ENCODE results near the gene RPL3.

The RPL3 gene

GRCh38 chr22:39316440-39317083 is 2.9 kb downstream of the RPL3 start:
- peak; percentile 85 for DNase-seq

DNA sequence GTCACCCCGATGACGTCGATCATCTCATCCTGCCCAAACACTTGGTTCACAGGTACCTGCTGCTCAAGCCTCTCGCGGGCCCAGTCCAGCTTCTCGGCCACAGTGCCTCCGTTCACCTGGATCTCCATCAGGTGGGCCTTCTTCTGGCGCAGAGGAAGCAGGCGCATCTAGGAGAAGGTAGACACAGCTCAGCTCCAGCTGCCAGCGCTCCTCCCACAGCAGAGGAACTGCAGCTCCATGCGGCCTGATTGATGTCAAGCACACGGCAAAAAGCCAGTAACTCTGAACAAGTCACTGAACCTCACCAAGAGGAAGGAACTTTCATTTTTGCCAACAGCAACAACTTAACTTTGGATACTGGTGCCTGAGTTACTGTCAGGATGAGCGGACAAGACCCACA is 4.0 kb downstream of the RPL3 start:
- no peak for DNase-seq

DNA sequence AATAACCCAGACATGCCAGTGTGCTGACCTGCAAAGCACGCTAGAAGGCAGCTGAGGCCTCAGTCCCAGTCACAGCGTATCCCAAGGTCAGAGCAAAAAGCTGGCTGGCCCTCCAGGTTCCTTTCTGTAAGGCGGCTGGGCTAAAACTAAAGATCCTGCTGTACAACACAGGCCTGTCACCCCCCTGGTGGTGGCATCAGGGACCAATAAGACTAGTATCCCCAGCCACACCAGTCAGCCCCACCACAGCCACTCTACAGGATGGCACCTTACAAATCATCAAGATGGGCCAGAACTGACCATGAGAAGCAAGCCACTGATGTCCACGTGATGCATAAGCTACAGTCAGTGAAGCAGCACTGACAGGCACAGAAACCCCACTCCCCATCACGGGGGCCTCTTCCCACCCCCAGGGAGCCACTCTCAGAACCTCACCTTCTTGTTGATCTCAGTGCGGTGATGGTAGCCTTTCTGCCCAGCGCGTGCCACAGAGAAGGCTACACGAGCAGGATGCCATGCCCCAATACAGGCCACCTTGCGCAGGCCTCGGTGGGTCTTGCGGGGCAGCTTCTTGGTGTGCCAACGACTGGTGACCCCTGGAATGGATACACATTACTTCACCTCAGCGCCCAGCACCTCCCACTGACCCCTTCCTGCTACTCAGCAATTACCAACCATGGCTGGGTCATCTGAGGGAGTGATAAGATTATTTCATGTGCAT is 5.0 kb downstream of the RPL3 start:
- DNase-seq, result no peak

- no peak for DNase-seq
Observed at GRCh38 chr22:39313258-39314001, 6.0 kb downstream of the RPL3 start.

- DNase-seq, result no peak
Observed at GRCh38 chr22:39312410-39312809, 7.0 kb downstream of the RPL3 start.

DNA sequence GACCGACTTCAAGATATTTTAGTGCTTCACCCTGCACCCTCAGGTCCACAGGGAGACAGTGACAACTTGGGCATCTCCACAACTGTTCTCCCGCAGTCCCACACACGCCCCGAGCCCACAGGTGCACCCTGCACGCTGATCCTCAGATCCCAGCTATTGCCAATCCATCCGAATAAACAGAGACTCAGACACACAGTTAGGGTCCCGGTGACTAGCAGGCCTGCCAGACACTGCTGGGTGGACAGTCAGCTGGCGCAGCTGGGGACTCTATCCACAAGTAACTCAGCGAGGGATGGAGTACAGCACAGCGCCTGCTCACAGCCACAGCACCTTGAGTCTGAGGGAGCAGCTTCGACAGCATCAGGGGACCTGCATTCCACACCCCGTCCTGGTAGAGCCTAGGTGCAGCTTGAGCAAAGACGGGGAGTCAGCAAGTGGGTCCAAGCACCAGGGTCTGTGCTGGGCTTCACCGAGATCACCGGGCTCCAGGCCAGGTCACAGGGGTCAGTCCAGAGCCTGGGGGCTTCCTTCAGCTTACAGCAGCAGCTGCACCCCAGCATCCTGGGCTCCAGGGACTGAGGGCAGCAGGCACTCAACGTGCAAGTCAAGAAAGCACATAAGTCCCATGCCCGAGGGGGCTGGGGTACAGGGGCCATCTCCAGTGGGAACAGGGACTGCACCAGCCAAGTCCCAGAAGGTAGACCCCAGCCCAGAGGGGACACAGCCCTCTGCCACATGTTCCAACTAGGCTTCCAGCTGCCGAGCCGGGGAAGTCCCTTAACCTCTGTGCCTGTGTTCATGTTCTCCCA is 7.6 kb downstream of the RPL3 start:
- DNase-seq, result peak; percentile 60

- no peak for DNase-seq
Observed at GRCh38 chr22:39309881-39310714, 9.3 kb downstream of the RPL3 start.

DNA sequence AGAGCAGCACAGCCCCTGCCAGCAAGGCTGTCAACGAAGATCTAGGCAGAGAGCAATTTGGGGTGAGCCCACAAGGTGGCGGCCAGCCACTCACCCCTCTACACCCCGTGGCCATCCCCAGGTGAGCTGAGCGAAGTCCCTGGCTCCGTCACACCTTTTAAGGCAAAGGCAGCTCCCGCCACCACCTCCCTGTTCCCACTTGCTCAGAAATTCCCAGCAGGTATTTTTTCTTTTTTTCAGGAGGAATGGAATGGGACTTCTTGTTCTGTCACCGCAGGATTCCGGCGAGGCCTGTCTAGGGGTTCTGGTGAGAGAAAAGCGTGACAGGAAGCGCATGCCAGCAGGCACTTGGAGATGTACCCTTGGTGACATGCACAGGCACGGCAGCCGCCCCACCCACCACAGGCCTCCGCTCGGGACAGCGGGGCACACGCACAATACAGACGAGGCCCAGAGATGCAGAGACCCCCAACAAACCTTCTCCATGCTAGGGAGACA is 10.0 kb downstream of the RPL3 start:
- DNase-seq, result no peak

GRCh38 chr22:39308614-39309363 is 10.6 kb downstream of the RPL3 start:
- DNase-seq, result no peak

DNA sequence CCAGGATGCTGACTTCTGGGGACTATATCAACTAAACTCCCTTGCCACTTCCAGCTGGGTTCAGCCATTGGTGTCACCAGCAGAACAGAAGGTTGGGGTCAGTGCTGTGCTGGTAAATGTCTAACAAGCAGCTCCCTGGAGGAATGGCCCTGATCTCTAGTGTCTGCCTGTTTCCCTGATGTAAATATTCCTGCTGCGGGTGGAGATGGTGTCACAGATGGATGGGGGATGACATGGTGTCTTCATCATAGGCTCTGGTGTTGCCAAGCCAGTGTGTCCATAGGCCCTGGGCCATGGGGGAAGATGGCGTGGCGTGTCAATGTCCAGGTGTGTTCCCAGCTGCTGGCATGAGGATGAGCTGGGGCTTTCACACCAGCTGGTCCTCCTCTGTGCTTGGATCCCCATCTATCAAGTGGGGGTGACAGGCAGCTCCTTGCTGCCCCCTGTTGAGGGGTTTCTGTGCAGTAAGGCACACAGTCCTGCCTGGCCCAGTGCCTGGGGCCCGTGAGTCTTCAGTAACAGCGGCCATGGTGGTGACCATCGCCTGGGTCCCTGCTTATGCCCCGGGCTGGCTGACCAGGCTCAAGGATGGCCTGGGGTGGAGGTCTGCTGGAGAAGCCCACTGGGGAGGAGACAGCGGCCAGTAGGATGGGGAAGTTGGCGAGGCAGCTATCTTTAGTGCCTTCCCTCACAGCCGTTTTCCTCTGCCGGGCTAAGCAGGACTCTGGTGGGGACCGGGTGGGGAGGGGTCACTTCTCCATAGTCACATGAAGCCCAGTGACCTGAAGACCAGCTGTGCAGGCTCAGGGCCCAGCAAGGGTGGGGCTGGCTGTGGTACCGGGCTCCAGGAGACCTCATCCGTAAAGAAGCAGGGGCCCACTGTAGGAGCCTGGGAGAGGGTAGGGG is 12.7 kb downstream of the RPL3 start:
- peak; percentile 77 for DNase-seq

DNA sequence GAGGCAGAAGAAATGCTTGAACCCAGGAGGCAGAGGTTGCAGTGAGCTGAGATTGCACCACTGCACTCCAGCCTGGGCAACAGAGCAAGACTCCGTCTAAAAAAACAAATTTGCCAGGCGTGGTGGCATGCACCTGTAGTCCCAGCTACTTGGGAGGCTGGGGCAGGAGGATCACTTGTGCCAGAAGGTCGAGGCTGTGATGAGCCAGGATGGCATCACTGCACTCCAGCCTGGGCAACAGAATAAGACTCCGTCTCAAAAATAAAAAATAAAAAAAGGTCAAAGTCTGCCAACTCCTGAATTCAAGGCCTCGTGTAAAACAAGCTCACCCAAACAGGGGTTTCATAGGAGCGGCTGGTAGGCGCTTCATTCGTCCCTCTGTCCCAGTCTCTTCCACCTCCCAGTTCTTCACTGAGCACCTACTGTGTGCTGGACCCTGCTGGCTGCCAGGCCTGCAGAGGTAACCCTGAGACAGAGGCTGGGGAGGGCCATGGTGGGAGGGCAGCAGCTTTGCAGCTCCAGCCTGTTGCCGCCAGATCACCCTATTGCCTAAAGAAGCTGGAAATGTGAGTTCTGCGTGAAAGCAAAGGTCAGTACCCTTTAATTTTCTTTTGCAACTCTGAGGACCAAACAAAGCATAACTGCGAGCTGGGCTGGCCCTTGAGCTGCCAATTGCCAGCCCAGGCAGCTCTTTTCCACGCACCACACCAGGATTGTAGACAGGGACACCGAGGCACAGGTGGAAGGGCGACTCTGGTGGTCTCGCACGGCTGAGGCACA is 15.3 kb downstream of the RPL3 start:
- no peak for DNase-seq

- no peak for DNase-seq
Observed at GRCh38 chr22:39303358-39303757, 16.1 kb downstream of the RPL3 start.

DNA sequence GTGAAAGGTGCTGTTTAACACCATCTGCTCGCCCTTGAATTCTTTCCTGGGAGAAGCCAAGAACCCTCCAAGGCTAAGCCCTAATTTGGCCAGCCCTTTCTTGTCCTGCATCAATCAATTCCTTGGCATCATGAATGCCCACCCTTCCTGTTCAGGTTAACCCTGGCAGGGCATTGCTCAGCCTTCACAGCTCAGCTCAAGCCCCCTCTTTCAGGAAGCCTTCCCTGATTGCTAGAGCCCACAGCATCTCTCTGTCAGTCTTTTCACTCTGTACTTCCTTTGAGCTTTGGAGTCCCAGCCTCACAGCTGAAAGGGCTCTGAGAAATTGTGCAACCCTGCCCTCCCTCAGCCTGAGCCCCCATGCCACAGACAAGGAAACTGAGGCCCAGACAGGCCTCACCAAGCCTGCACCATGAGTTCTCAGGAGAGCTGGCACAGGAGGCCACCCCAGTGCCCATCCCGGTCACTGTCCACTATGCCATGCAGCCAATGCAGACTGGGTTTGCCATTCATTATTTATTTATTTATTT is 16.9 kb downstream of the RPL3 start:
- DNase-seq, result no peak

DNA sequence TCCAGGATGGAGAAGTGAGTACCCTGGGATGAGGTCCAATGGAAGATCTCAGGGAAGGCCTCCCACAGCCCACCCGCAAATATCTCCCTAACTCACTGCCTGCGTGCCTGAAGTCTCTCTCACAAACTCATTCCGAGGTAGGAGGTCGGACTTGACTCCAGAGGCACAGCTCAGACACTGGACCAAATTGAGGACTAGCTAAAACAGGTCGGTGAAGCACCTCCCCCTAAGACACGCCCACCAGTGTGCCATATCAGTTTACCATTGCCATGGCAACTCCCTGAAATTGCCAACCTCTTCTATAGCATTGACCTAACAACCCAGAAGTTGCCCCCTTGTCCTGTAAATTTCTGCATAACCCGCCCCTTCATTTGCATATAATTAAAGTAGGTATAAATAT is 17.5 kb downstream of the RPL3 start:
- no peak for DNase-seq

DNA sequence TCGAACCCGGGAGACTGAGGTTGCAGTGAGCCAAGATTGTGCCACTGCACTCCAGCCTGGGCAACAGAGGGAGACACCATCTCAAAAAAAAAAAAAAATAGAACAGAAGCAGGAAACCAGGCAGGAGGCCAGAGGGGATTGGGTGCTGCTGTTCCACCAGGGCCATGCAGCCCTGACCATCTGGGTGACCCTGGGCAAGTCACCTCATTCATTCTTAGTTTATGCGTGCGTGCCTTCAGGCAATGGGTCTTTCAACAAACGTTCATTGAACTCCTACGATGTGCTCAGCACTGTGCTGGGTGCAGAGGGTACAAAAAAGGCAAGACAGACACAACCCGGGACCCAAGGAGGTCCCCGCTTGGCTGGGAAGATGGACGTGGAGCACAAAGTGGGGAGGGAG is 18.3 kb downstream of the RPL3 start:
- no peak for DNase-seq

GRCh38 chr22:39300186-39300830 is 19.1 kb downstream of the RPL3 start:
- DNase-seq, result no peak

DNA sequence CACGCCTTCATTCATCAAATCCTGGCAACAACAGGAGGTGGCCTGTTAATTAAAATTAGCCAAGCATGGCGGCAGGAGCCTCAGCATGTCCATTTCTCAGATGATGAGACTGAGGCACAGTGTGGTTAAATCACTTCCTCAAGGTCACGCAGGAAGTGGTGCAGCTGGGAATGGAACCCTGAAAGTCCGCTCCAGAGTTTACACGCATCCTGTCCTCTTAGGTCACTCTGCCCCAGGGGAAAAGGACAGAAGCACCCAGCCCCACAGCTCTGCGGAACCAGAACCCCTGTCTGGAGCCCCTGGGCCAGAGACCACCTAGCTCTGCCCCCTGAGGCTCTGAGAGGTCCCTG is 19.6 kb downstream of the RPL3 start:
- DNase-seq, result no peak

DNA sequence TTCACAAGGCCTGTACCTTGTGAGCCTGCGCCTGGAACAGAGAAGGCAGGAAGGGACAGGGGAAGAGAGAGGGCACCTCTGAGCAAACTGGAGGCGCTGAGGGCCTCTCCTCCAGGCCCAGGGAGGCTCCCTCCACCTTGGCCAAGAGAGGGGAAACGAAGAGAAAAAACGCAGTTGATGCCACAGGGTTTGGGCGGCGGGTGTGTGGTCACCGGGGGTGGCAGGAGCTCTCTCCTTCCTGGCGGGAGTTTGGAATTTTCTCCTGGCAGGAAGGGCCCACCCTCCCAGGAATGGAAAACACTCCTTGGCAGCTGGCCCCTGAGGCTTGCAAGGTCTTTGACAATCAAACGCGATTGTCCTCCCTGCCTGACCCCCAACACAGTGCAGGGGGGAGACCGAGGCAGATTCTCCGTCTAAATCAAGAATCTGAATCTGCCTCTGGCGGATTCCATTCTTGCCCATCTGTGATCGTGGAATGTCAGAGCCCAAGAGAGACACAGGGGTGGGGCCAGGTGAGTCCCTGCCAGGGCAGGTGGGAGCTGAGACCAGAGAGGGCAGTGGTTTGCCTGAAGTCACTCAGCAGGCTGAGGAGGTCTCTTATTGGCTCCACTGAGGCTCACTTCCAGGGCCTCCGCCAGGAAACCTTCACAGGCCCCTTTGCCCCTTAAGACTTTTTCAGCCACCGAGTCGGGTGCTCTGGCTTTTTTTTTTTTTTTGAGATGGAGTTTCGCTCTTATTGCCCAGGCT is 21.0 kb downstream of the RPL3 start:
- no peak for DNase-seq

Data from stimulated activated CD8-positive, alpha-beta memory T cell treated with anti-CD3 and anti-CD28 coated beads, Interleukin-4, amount 100 ng/mL, for 48 hours (primary cell).